HG03520 (cell line): ENCODE data around the gene PCF11.
"Not testable (repeated sequence)": the region's sequence is repeated elsewhere in the genome, so short reads cannot be mapped to it uniquely, and the experiment has no call there.

Experiments
- ATAC-seq: cut with Tn5 transposase; IDR thresholded peaks from one replicate; pipeline ENCODE4 v1.9.1; 2021; ENCODE audit warnings: mild to moderate bottlenecking, moderate library complexity; ENCODE audit not compliant: unreplicated experiment

PCF11 gene

DNA sequence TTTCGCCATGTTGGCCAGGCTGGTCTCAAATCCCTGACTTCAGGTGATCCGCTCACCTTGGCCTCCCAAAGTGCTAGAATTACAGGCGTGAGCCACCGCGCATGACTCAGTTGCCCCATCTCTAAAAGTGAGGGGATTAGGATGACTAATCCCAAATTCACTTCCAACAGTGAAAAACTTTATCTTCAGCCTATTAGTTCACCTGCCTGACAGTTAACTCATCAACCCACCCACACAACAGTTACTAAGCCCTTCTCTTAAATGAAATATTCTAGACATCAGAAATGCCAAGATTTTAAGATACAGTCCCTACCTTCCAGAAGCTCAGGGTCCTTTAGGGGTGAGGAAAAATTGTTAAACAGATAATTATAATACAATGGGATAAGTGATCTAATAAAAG is 34.6 kb downstream of the PCF11 start:
- no peak for ATAC-seq

- ATAC-seq, result no peak
Observed at GRCh38 chr11:83191986-83192385, 35.1 kb downstream of the PCF11 start.

GRCh38 chr11:83192606-83193245 is 35.8 kb downstream of the PCF11 start:
- no peak for ATAC-seq

GRCh38 chr11:83193315-83194280 is 36.7 kb downstream of the PCF11 start, which contains the start of gene ANKRD42:
Gene ANKRD42, plus strand, starts transcription at chr11:83193712. Its CDS starts 959 bp downstream, at chr11:83194671.
- peak; percentile 86 for ATAC-seq

- ATAC-seq, result peak; percentile 48
Observed at GRCh38 chr11:83194281-83195142, 37.6 kb downstream of the PCF11 start.

DNA sequence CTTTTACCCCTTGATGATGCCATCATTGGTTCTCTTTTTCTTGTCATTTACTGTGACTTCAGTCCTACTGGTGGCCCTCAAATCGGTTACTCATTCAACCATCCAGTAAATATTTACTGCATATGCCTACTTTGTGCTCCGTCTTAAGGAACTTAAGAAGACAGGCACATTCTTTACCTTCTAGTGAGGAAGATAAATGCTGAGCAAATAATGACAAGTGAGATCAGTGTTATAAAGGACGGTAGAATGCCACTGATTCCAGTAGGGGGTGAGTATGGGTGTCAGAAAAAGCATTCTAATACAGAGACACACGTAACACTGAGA is 38.2 kb downstream of the PCF11 start:
- no peak for ATAC-seq

DNA sequence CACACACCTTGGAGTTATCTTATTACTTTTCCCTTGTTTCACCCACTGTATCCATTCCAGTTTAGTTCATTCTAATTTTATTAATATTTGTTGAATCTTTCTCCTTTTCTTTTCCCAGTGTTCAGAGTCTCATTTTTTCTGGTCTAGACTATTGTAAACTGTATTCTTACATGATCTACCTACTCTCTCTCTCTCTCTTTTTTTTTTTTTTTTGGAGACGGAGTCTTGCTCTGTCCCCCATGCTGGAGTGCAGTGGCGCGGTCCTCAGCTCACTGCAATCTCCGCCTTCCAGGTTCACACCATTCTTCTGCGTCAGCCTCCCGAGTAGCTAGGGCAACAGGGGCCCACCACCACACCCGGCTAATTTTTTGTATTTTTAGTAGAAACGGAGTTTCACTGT is 38.7 kb downstream of the PCF11 start:
- no peak for ATAC-seq

DNA sequence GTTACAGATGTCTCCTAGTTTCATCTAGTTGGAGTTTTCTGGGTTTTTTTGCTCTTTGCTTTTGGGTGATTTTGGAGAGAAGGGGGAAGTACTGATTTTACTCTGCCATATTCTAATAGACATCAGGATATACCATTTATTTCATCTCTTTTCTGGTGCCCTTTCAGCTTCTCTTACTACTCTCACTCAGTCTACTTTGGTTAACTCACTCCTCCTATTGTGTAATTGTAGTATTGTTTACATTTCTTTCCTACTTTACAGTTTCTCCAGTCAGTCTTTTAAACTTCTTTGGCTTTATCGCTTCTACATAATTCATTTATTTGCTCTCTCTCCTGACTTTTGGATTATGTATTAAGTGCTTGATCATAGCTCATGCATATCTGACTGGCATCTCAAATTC is 43.1 kb downstream of the PCF11 start:
- no peak for ATAC-seq

GRCh38 chr11:83205608-83206185 is 48.8 kb downstream of the PCF11 start:
- ATAC-seq, result no peak

GRCh38 chr11:83206221-83206620 is 49.3 kb downstream of the PCF11 start:
- no peak for ATAC-seq

GRCh38 chr11:83206771-83207382 is 49.9 kb downstream of the PCF11 start:
- ATAC-seq, result not testable (repeated sequence)

DNA sequence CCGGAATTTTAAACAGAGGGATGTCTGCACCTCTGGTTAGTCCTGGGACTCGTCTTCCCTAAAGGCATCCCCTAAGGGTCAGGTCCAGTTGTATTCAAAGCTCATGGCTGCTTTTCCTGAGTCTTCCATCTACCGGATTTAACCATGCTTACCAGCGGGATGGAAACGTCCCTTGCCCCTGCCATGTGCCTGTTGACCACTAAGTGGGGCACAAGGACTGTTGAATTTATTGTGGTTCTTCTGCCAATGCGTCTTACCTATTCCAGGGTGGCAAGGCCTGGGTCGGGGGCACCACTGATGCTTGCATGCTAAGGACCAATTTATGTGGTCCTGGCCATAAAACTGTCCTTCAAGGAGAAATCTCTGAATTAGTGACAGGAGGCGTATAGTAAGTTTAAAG is 62.2 kb downstream of the PCF11 start:
- no peak for ATAC-seq

GRCh38 chr11:83220260-83220659 is 63.3 kb downstream of the PCF11 start:
- ATAC-seq, result no peak

DNA sequence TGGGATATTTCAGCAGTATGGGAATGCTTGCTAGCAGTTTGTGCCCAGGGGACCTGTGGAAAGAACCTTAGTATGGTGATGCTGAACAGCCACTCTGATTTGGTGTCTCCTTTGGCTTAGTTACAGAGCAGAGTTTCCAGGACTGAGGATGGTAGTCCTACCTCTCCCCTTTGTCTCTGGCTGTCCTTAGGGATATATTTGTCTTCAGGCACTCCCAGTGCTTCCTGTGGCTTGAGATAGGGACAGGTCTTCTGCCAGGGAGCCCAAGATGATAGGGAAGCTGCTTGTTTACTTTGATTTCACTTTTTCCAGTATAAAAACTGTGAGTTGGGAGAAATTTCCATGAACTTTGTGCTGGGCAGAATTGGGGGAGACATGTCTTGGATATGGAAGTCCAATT is 64.8 kb downstream of the PCF11 start:
- ATAC-seq, result no peak

DNA sequence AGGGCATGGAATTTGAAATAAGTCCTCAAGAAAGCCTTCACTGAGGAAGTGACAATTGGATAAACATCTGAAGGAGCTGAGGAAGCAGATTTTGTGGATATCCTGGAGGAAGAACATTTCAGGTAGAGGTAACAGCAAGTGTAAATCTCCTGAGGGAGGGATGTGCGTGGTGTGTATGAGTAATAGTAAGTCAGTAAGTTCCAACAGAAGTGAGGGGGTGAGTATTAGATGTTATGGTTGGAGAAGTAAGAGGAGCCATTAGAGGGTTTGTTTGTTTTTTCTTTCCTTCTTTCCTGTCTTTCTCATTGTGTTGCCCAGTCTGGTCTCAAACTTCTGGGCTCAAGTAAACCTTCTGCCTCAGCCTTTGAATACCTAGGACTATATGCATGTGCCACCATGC is 65.6 kb downstream of the PCF11 start:
- no peak for ATAC-seq

DNA sequence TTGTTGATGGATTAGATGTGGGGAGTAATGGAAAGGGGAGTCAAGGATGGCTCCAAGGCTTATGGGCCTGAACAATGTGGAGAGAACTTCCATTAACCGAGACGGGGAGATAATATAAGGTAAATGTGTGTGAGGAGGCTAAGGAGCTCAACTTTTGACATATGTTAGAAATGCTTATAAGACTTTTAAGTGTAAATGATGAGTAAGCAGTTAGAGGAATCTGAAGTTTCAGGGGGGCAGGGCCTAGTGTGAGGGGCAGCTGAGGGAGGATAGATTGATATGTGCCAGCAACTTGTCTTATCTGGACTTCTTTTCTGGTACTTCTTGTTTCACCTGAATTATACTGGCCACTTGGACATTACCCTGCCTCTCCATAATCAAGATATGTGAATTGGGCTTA is 66.5 kb downstream of the PCF11 start:
- no peak for ATAC-seq

GRCh38 chr11:83235825-83236224 is 78.9 kb downstream of the PCF11 start:
- no peak for ATAC-seq
